LoVo (cell line): ENCODE data around the gene SUGCT.

Source experiments
- DNase-seq: peaks from one replicate; pipeline ENCODE4 v3.0.0-alpha.2; 2016; ENCODE audit warnings: low spot score

SUGCT gene

GRCh38 chr7:40676221-40676620 is 541.4 kb downstream of the SUGCT start:
- DNase-seq: peak; percentile 54

GRCh38 chr7:40680657-40681056 is 545.9 kb downstream of the SUGCT start:
- DNase-seq: peak; percentile 53

- DNase-seq: no peak
These were observed 547.9 kb downstream of the SUGCT start for GRCh38 chr7:40682696-40683095.

GRCh38 chr7:40694026-40694809 is 559.4 kb downstream of the SUGCT start:
- DNase-seq: no peak

GRCh38 chr7:40694991-40695390 is 560.2 kb downstream of the SUGCT start:
- DNase-seq: no peak

- peak; percentile 47 for DNase-seq
These were observed 562.8 kb downstream of the SUGCT start for GRCh38 chr7:40697653-40698052.

- peak; percentile 39 for DNase-seq
These were observed 563.6 kb downstream of the SUGCT start for GRCh38 chr7:40698214-40698920.

GRCh38 chr7:40698921-40699260 is 564.1 kb downstream of the SUGCT start:
- DNase-seq: no peak

- DNase-seq: peak; percentile 58
These were observed 566.0 kb downstream of the SUGCT start for GRCh38 chr7:40700653-40701421.

GRCh38 chr7:40701836-40702551 is 567.2 kb downstream of the SUGCT start:
- no peak for DNase-seq

- no peak for DNase-seq
These were observed 569.4 kb downstream of the SUGCT start for GRCh38 chr7:40704172-40704571.

GRCh38 chr7:40706829-40707228 is 572.0 kb downstream of the SUGCT start:
- no peak for DNase-seq

- DNase-seq: no peak
These were observed 574.5 kb downstream of the SUGCT start for GRCh38 chr7:40709062-40709964.

- DNase-seq: no peak
These were observed 576.9 kb downstream of the SUGCT start for GRCh38 chr7:40711706-40712105.

- no peak for DNase-seq
These were observed 579.7 kb downstream of the SUGCT start for GRCh38 chr7:40714363-40715052.

- DNase-seq: no peak
These were observed 580.2 kb downstream of the SUGCT start for GRCh38 chr7:40715053-40715430.

GRCh38 chr7:40716052-40716451 is 581.2 kb downstream of the SUGCT start:
- peak; percentile 47 for DNase-seq

- DNase-seq: peak; percentile 99
These were observed 582.4 kb downstream of the SUGCT start for GRCh38 chr7:40717242-40717641.

GRCh38 chr7:40720416-40720815 is 585.6 kb downstream of the SUGCT start:
- DNase-seq: no peak

GRCh38 chr7:40721342-40721949 is 586.6 kb downstream of the SUGCT start:
- DNase-seq: no peak
